NCI-H1694 treated with DMSO at 0.1 percent for 48 hours (cell line): ENCODE results near the gene PIP5KL1.

Experiments used
- DNase-seq: peaks from one replicate; lab custom pipeline; 2025; lab: John Stamatoyannopoulos, UW

PIP5KL1 gene

DNA sequence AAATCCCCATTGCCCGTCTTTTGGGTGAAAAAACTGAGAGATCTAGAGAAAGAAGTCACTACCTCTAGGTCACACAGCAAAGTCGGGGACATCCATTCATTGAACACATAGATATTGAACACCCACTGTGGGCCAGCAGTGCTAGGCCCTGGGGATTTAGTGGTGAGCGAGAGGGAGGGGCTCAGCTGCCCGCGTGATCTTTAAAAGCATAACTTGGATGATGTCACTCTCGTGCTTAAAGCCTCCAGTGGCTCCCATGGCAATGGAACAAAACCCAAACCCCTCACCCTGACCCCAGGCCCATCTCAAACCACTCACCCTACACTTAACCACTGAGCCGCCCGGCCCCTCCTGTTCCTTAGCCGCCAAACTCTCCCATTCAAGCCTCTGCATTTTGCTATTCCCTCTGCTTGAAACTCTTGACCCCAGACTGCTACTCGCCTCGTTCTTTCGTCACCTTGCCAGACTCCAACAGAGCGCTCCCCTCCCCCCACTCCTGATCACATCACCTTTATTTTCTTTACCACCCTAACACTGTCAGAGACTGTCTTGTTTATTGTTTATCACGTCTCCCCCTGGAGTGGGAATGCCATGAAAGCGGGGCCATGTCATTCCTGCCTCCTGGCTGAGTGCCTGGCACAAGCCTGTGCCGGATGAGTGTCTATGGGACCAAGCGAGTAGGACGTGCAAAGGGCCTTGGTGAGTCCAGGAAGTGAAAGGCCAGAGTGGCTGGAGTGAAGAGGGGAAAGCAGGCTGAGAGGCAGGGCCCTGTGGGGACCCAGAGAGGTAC, 710 bp upstream of the PIP5KL1 start:
- DNase-seq, result no peak

- no peak for DNase-seq
Observed at GRCh38 chr9:127929625-127929979, 975 bp downstream of the PIP5KL1 start.

- DNase-seq, result no peak
Observed at GRCh38 chr9:127928676-127929624, 1.6 kb downstream of the PIP5KL1 start.

- DNase-seq, result no peak
Observed at GRCh38 chr9:127927988-127928675, 2.4 kb downstream of the PIP5KL1 start.

DNA sequence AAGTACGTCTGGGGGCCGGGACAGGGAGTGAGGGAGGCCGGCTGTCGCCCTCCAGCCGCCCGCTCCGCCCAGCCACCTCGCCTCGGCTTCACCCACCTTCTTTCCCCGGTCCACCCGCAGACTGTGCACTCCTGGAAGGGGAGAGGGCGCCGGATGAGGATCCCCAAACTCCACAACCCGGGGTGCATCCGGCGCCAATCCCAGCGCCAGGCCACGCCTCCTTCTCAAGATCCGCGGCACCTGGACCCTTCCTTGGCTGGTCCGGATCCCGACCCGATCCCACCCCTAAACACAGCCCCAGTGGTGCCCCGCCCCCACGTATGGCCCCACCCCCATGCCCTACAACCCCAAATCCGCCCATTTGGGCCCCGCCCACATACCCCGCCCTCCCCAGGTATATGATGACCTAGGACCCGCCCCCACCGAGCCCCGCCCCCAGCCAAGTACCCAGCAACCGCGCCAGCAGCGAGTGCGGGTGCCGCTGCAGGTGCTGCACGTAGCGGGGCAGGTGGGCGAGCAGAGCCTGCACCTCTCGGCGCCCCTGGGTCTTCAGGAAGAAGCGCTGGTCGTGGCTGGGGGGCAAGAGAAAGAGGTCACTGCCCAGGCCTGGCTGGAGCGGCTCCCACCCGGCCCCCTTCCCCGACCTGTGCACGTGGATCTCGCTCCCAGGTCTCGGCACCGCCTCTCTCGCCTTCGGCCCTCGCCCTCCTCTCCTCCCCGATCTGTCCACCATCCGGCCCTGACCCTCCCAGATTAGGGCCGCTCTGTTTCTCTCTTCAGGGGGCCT, 3.2 kb downstream of the PIP5KL1 start:
- no peak for DNase-seq

DNA sequence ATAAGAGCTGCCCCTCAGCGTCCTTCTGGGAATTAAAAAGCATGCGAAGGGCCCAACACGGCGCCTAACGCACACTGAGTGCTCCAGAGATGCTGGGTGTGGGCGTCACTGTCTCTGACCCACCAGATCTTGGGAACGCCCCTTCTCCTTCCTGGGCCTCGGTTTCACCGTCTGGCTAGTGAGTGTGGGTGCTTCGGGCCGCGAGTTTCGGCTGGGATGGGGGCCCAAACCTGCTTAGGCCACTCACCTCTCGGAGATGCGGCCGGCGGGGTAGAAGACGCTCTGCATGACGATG, 3.7 kb downstream of the PIP5KL1 start:
- DNase-seq, result no peak

DNA sequence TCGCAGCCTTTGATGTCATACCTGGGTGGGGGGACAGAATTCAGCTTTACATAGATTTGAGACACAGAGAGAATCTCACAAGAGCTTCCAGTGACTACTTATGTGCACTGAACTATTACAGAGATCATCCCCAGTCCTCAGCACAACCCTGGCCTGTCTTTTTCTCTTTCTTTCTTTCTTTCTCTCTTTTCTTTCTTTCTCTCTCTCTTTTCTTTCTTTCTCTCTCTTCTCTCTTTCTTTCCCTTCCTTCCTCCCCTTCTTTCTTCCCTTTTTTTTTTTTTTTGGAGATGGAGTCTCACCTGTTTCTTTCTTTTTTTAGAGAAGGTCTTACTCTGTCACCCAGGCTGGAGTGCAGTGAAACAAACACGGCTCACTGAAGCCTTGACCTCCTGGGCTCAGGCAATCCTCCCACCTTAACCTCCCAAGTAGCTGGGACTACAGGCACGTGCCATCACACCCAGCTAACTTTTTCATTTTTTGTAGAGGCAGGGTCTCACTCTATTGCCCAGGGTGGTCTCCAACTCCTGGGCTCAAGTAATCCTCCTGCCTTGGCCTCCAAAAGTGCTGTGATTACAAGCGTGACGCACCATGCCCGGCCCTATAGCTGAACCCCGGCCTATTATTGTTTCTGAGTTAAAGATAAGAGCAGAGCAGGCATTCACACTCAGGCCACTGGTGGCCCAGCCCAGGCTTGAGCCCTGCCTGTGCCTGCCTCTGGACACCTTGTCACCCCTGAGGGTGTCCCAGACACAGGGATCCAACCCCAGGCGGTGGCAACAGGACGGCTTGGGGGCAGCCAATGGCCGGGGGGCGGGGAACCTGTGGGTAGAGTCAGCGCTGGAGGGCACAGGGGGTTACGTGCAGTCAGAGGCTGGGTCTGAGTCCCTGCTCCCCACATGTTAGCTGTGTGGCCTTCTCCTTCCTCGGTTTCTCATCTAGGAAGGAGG, 4.3 kb downstream of the PIP5KL1 start:
- no peak for DNase-seq

DNA sequence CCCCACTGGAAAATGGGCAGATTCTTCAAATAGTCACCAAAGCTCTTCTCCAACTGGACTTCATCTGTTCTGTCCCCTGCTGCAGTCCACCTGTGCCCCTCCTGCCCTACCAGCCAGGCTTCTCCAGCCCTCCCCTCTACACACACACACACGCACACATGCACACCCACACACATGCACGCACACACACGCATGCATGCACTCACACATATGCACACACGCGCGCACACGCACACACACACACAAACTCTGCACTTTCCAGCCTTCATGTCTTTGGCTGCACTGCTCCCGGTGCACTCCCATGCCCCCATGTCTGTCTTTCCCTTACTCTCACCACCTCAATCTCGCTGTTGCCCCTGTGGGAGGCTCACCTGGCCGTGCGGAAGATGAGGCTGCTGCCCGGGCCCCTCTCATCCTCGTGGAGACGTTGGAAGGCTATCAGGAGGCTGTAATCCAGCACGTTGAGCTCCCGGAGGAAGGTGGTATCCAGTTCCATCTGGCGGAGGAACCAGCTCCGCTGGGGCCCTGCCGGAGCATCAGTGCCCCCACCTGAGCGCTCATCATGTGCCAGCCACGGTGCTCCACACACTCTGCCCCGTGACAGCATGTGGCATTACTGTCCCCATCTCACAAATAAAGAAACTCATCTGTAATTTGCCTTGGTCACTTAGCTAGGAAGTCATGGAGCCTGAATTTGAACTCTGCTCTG, 5.7 kb downstream of the PIP5KL1 start:
- DNase-seq, result no peak

DNA sequence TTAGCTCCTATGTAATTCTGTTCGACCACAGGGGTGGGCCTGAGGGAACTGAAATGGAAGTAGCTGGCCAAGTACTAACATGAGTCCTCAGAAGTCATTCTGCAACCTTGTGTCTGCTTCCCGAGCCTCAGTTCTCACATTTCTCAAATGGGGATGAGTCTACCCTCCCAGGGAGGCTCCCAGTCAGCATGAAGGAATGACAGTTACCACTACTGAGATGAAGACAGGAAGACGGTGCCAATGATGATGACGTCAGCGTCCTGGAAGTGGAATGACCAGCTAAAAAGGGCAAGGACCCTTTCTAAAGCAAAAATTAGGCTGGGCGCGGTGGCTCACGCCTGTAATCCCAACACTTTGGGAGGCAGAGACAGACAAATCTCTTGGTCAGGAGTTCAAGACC, 6.8 kb downstream of the PIP5KL1 start:
- DNase-seq, result no peak

- DNase-seq, result peak; percentile 26
Observed at GRCh38 chr9:127923046-127923445, 7.5 kb downstream of the PIP5KL1 start.

- DNase-seq, result peak; percentile 39
Observed at GRCh38 chr9:127921557-127922120, 8.9 kb downstream of the PIP5KL1 start.

- DNase-seq, result no peak
Observed at GRCh38 chr9:127920794-127921193, 9.8 kb downstream of the PIP5KL1 start.

- DNase-seq, result no peak
Observed at GRCh38 chr9:127919253-127919815, 11.2 kb downstream of the PIP5KL1 start.

DNA sequence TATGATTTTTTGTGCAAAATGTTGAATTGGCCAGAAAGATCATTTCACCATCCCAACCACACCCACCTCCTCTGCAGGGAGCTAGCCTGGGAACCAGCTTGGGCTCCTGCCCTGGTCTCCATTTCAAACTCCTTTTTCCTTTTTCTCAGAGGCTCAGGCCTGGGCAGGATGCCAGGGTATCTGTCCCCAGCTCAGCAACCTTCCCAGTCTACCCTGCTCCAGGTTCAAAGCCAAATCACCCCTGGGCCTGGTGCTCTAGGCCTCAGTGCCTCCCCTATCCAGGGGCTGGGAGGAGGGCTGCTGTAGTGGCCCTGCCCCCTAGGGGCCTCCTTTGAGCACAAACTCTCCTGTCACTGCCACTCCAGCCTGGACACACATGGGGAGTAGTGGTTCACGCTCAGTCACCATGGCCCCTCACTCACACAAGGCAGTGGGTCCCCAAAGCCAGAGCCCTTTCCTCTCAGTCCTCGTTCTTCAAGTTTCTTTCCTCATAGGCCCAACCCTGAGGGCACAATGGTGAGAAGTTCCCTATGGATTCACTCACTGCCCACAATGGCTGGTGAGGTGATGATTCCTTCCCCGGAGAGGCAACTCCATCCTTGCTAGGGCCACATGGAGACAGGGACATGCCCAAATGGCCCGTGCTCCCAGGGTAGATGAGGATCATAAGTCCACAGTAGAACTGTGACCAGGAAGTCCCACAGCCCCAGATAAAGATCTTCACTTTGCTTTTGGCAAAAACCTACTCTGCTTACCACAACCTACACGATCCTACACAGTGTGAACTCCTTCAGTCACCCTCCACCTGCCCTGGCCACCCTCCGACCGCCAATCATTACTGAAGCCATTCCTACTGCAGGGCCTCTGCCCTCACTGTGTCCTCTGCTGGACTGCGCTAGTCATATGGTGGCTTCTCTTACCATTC, 12.1 kb downstream of the PIP5KL1 start:
- DNase-seq, result no peak

DNA sequence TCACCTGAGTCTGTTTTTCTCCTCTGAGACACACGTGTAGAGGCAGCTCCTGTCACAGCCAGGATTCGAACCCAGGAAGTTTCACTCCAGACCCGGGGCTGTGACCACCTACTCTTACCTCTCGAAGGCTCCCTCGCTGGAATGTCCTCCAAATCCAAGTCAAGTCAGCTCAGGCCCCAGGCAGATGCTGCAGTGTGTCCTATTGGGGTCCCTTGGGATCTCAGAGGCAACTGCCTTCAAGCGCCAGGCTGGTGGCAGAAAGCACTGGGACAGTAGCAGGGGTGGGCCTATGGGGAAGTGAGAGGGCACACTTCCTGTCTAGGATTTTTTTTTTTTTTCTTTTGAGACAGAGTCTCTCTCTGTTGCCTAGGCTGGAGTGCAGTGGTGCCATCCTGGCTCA, 13.0 kb downstream of the PIP5KL1 start:
- no peak for DNase-seq

- DNase-seq, result peak; percentile 50
Observed at GRCh38 chr9:127916720-127917581, 13.6 kb downstream of the PIP5KL1 start, which contains the start of gene ST6GALNAC4. ST6GALNAC4 (minus strand) TSS chr9:127917041; CDS start chr9:127916419, 622 bp downstream.
